Fibroblast of the aortic adventitia (primary cell): Measurements from ENCODE around the gene BRD3. TPM values are rescaled to one million over a fixed set of nuclear protein-coding genes. Genes with fewer than 3 reads are reported as not detected.
"Not testable (repeated sequence)": the region's sequence is repeated elsewhere in the genome, so short reads cannot be mapped to it uniquely, and the experiment has no call there.

Experiments
- DNase-seq: peaks from one replicate; pipeline ENCODE4 v3.0.0-alpha.2; 2010; ENCODE audit warnings: low read depth
- H3K4me3 ChIP-seq: 2 replicates; pipeline ENCODE4 v1.5.1; 2011; ENCODE audit warnings: low read depth, mild to moderate bottlenecking, control low read depth, low read length, moderate library complexity
- total RNA-seq: library from RNA; depleted of rRNA; stranded (reverse); fragments of >200 nt; gene quantifications from 2 replicates; pipeline ENCODE4 v1.2.3, GENCODE V29; 2012; ENCODE audit warnings: low replicate concordance
- TF ChIP-seq, protein P1 (sequence below): IDR thresholded peaks from 2 replicates; pipeline ENCODE4 v1.5.1; 2011; ENCODE audit warnings: mild to moderate bottlenecking, low read length, control low read depth, inconsistent platforms; ENCODE audit not compliant: insufficient read depth

The BRD3 gene
- total RNA-seq, 1 donor, result 7.4 TPM

DNA sequence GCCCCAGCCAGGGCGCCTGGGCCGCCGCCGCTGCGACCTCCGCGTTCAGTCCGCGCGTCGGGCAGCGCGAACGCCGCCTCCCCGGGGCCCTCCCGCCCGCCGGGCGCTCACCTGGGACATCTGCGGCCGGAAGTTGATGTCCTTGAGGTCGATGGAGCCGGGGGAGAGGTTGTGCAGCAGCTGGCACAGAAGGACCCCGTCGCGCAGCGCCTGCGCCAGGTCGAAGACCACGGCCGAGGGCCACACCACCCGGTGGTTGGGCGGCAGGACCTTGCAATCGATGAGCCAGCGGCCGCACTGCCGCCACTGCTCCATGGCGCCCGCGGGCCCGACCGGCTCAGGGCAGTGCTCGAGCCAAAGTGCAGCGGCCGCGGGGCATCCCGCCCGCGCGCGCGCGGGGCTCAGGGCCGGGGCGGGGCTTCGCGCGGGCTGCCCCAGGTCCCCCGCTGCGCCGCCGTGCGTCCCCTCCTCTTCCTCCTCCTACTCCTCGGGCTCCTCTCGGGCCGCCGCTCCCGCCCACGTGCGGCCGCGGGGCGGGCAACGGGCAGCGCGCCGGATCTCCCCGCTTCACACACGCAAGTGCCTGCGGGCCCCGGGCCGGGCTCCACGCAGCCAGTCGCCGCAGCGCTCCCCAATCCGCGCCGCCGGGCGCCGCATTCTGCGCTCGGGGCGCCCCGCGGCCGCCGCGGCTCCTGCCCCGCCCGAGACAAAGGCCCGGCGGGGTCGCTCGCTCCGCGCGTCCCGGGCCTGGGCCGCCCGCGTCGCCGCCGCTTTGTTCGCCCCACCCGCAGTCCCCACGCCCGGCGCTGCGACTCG is 75.7 kb downstream of the BRD3 start, which contains the start of gene VAV2:
Gene VAV2, minus strand, starts transcription at position 361 of the 816 bp plus-strand sequence. Its CDS starts 46 bp downstream, at position 315.
- peak within 1 kb of the TSS; percentile 83 for H3K4me3 ChIP-seq
- TF ChIP-seq, protein P1, sequence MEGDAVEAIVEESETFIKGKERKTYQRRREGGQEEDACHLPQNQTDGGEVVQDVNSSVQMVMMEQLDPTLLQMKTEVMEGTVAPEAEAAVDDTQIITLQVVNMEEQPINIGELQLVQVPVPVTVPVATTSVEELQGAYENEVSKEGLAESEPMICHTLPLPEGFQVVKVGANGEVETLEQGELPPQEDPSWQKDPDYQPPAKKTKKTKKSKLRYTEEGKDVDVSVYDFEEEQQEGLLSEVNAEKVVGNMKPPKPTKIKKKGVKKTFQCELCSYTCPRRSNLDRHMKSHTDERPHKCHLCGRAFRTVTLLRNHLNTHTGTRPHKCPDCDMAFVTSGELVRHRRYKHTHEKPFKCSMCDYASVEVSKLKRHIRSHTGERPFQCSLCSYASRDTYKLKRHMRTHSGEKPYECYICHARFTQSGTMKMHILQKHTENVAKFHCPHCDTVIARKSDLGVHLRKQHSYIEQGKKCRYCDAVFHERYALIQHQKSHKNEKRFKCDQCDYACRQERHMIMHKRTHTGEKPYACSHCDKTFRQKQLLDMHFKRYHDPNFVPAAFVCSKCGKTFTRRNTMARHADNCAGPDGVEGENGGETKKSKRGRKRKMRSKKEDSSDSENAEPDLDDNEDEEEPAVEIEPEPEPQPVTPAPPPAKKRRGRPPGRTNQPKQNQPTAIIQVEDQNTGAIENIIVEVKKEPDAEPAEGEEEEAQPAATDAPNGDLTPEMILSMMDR, result no peak
- peak; percentile 49 for DNase-seq

DNA sequence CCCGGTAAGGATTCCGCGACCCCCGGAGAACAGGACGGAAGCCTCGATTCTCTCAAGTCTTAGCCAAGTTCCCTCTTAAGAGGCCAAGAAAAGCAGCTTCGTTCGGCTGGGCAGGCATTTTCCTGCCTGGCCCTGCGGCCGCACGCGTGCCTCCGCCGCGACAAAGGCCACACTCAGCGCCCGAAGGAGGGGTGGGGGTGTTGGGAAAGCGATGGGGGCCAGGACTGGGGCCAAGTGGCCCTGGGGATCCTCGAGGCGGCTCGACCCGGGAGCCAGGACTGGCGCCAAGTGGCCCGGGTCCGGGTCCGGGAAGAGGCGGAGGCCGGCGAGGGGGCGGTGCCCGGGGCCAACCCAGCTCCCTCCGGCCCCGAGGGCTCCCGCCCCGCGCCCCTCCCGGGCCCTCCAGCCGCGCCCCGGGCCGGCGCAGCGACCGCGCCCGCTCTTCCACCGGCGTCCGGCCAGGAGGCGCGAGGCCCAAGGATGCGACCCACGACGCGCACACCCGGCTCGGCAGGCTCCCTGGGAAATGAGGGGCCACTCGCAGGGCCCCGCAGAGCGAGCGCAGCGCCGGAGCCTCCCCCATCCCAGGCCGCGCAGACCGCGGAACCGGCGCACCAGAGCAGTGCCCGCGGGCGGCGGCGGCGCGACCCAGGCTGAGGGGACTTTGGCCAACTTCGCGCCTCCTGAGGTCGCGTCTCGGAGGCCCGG is 76.5 kb downstream of the BRD3 start:
- TF ChIP-seq, protein P1, result no peak
- peak overlapping the region; percentile 83 for H3K4me3 ChIP-seq
- DNase-seq, result no peak

DNA sequence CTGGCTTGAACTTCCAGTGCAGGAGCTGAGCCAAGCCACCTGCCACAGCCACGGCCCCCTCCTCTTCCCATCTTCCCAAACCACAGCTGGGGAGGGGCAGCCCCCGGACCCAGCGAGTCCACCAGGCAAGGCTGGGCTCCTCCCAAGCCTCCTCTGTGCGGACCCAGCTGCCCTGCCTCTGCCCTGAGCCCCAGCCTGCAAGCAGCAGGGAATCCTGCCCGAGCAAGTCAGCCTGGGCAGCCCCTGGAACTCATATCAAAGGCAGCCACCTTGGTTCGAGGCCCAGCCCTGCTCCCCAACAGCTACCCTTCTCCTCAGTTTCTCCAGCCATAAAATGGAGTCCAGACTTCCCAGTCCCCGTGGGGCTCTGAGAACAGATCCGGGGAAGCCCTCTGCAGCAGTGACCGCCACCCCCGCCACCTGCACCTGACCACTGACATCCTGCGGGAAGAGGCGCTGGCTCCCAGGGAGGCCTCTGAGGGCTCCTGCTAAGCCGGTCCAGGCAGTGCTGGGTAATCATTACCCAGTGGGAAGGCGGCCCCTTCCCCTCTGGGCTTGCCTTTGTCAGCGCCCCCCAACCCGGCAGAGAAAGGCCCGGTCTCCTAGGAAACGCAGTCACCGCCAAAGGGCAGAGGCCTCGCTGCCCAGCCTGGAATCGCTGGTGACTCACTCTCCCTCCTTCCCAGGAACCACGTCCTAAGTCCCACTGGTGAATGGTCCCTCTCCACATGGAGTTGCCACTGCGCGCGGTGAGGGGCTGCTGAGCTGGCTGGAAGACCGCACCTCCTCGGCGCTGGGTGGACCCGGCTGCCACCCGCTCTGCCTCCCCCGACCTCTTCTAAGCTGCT is 77.2 kb downstream of the BRD3 start:
- H3K4me3 ChIP-seq, result peak overlapping the region; percentile 83
- peak; percentile 67 for DNase-seq
- TF ChIP-seq, protein P1, result no peak

DNA sequence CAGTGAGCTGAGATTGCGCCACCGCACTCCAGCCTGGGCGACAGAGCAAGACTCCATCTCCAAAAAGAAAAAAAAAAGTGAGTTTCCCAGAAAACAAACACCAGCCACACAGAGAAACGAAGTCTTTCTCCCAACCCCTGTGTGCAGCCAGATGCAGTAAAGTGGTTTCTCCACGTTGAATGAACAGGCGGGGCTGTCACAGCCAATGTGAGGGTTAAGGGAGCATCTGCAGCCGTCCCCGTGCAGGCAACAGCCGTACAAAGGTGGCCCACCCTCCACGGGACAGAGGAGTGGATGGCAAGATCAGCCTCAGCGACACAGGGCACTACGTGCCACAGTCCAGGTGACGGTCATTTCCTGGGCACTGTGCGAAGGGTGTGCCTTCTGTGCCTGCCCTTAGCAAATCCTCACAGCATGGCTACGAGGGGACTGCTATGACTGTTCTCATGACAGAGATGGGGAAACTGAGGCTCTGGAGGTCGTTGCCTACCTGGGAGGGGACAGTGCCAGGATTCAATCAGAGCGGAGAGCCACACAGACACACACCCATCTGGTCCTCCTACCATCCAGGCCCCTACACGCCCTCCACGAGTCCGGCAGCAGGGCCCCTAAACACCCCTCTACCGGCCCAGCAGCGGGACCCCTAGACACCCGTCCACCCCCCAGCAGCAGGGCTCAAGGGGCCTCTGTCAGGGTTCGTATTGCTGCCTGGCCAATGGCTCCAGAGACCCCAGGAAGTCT is 78.0 kb downstream of the BRD3 start:
- no peak for DNase-seq
- TF ChIP-seq, protein P1, result no peak
- H3K4me3 ChIP-seq, result peak overlapping the region; percentile 83

DNA sequence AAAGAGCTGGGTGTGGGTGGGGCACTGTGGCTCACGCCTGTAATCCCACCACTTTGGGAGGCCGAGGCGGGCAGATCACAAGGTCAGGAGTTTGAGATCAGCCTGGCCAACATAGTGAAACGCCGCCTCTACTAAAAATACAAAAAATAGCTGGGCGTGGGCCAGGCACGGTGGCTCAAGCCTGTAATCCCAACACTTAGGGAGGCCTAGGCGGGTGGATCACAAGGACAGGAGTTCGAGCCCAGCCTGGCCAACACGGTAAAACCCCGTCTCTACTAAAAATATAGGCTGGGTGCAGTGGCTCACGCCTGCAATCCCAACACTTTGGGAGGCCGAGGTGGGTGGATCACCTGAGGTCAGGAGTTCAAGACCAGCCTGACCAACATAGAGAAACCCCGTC is 79.1 kb downstream of the BRD3 start:
- DNase-seq, result not testable (repeated sequence)

DNA sequence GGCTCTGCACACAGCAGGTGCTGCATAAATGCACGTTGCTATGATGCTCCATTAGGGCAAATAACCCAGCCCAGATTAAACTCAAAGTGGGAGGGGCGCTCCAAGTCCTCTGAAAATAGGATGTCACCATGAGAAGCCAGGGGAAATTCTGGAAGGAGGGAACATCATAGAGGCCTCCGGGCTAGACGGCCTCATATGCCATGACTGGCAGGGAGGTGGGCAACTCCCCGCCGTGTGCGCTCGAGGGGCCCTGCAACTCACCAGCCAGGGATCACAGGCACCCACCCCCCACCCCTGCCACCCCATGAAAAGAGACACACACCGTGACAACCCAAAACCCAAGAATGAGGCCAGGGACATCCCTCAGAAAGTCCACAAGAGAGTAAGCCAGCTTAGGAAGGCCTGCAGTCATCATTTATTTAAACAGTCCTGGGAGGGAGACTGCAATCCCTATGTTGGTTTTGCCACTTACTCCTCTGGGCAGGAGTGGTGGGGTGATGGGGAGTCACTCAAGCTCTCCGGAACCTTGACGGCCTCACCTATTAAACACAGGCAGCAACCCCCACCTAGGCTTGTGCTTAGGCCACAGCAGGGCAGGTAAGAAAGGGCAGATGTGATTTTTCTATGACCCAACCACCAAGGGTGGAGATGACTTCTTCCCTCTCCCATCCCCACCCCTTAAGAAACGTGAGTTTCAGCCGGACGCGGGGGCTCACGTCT is 79.7 kb downstream of the BRD3 start:
- DNase-seq, result no peak
- TF ChIP-seq, protein P1, result no peak
- no peak overlapping the region for H3K4me3 ChIP-seq

More for the DNA sequence above, 79.1 kb downstream of the BRD3 start:
- not testable (repeated sequence) for H3K4me3 ChIP-seq
